RWPE1 (cell line): ENCODE measurements around the gene TCF7L1.
A peak's percentile ranks its signal among the peaks of the same experiment; 100 is the strongest.

Source experiments
- CTCF ChIA-PET: fragments of 350-600 bp; sonication (Branson Sonifier 250); formaldehyde crosslinking; extraction: SDS; loops from one replicate; lab custom pipeline; 2021; lab: Yijun Ruan, JAX
- POLR2A ChIA-PET: fragments of 400-600 bp; formaldehyde crosslinking; extraction: SDS; loops from one replicate; lab custom pipeline; 2020; ENCODE audit warnings: antibody characterized with exemption; ENCODE audit not compliant: low non-redundant PET; lab: Yijun Ruan, JAX
- DNase-seq: peaks from one replicate; pipeline ENCODE4 v3.0.0; 2012; ENCODE audit warnings: low spot score
- H3K27ac ChIP-seq: fragments of 450-650 bp; 2 replicates; pipeline ENCODE4 v1.5.1; 2017
- TF ChIP-seq, protein P1 (sequence below): fragments of 450-650 bp; conservative IDR thresholded peaks from 2 replicates; pipeline ENCODE4 v1.5.1; 2017; ENCODE audit warnings: low read depth, mild to moderate bottlenecking

TCF7L1 gene

DNA sequence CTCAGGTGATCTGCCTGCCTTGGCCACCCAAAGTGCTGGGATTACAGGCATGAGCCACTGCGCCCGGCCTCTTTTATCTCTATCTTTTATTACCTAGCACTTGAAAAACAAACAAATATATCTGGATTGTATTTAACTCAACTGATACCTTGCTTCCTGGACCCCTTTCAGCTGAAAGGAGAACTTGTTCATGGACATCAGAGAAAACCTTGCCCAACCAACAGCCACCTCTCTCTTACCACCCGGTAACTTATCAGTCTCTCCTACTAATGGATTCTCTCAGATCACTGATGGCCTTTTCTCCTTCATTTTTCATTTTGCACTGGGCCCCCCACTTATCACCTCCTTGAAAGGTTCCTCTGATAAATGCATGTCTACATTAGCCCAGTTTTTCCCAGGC lies 214.4 kb downstream of the TCF7L1 start:
- TF ChIP-seq, protein P1, sequence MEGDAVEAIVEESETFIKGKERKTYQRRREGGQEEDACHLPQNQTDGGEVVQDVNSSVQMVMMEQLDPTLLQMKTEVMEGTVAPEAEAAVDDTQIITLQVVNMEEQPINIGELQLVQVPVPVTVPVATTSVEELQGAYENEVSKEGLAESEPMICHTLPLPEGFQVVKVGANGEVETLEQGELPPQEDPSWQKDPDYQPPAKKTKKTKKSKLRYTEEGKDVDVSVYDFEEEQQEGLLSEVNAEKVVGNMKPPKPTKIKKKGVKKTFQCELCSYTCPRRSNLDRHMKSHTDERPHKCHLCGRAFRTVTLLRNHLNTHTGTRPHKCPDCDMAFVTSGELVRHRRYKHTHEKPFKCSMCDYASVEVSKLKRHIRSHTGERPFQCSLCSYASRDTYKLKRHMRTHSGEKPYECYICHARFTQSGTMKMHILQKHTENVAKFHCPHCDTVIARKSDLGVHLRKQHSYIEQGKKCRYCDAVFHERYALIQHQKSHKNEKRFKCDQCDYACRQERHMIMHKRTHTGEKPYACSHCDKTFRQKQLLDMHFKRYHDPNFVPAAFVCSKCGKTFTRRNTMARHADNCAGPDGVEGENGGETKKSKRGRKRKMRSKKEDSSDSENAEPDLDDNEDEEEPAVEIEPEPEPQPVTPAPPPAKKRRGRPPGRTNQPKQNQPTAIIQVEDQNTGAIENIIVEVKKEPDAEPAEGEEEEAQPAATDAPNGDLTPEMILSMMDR = no peak
- no peak for DNase-seq
- H3K27ac ChIP-seq = no peak overlapping the region
- CTCF ChIA-PET = no interaction called here
- POLR2A ChIA-PET = interaction anchor here (1.2 kb wide), 1 partner anchor 20 kb away, joined by 4 read pairs; the partner anchor contains the start of gene TGOLN2

DNA sequence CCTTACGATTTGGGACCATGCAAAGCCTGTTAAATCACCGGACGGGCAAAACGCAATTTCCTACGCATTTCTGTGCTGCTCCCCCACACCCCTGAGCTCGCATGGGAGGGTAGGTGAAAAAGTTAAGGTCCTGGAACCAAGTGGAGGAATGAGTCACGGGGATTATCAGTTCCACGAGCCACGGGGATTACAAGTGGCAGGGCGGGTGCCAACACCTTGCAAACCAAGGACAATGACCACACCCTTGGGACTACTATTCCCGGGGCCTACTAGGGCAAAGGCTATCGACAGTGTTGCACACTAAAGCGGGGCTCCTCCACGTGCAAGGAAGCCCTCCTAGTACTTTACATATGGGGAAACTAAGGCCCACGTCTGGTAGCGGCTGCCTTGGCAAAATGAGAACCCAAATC lies 220.7 kb downstream of the TCF7L1 start:
- CTCF ChIA-PET = interaction anchor here (0.8 to 1.0 kb wide), 3 partner anchors 22 to 198 kb away, joined by 3 to 4 read pairs (median 3); no protein-coding TSS in a partner anchor

DNA sequence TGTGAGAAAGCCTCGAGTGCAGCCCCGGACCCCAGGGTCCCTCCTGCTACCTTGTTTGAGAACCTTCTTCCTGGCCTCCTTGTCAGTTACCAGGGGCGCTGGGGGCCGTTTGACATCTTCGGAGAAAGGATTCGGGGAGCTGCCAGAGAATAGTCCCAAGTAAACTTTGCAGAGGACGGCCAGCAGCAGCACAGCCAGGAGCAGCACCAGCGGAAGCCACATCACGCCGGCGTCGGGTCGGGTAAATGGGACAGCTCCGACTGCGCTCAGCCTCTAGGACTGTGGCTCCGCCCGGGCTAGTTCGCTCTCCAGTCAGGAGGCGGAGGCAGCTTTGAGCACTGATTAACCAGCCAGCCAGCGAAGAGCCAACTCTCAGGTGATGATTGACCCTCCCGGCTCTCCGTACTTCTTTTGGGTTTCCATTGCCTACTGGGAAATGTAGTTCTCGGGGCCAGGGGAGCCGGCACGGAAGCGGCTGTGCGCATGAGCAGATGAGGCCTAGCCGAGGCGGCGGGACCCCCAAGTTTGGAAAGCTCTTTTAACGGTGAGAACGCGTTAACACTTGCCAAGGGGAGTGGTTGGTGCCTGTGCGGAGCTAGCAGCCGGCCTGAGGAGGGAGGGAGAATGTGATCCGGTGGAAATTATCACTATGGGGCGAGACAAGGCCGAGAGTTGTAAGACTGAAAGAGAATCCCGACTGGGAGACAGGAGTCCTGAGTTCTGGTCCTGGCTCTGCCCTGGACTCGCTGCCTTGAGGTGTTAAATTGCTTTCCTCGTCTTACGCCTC lies 221.3 kb downstream of the TCF7L1 start, which contains the start of the genes ELMOD3 and RETSAT:
ELMOD3 (plus strand) TSS at position 484 of the 787 bp plus-strand sequence. CDS start 2,430 bp downstream, outside the sequence.
RETSAT (minus strand) TSS at position 243 of the 787 bp plus-strand sequence; CDS start at position 222, 21 bp downstream.
- ChIA-PET CTCF (interaction anchor here (0.6 to 1.0 kb wide), 4 partner anchors 22 to 382 kb away, joined by 3 to 4 read pairs (median 4); no protein-coding TSS in a partner anchor), POLR2A (interaction anchor here (0.5 to 1.2 kb wide), 7 partner anchors 11 to 256 kb away, joined by 3 to 6 read pairs (median 4); no protein-coding TSS in a partner anchor)
- DNase-seq = peak; percentile 97
- H3K27ac ChIP-seq = peak within 1 kb of the TSS; percentile 97
- TF ChIP-seq, protein P1 = no peak

More for the DNA sequence above, 220.7 kb downstream of the TCF7L1 start:
- DNase-seq = peak; percentile 41
- TF ChIP-seq, protein P1 = no peak
- POLR2A ChIA-PET = interaction anchor here (0.5 to 1.2 kb wide), 4 partner anchors 17 to 256 kb away, joined by 3 to 6 read pairs (median 4); no protein-coding TSS in a partner anchor
- H3K27ac ChIP-seq = peak overlapping the region; percentile 97

DNA sequence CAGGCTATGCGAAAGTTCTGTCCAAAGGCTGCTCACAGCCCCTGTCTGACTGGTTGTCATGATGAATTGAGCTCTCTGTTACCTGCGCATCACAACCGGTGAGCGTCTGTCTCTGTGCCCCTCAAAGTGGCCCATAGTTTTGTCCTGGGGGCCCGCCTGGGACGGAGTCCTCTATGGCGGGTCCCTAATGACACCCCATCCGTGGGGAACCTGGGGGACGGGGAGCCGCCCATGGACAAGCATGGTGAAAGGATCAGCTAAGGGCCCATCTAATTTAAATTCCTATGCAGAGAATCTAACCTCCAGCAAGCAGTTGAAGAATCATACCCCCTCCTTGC lies 221.8 kb downstream of the TCF7L1 start:
- H3K27ac ChIP-seq = peak overlapping the region; percentile 97
- TF ChIP-seq, protein P1 = no peak
- DNase-seq = peak; percentile 27
- CTCF ChIA-PET = interaction anchor here (0.6 kb wide), 1 partner anchor 383 kb away, joined by 4 read pairs; no protein-coding TSS in a partner anchor
- POLR2A ChIA-PET = interaction anchor here (0.5 to 1.2 kb wide), 5 partner anchors 10 to 255 kb away, joined by 3 to 4 read pairs (median 4); no protein-coding TSS in a partner anchor

DNA sequence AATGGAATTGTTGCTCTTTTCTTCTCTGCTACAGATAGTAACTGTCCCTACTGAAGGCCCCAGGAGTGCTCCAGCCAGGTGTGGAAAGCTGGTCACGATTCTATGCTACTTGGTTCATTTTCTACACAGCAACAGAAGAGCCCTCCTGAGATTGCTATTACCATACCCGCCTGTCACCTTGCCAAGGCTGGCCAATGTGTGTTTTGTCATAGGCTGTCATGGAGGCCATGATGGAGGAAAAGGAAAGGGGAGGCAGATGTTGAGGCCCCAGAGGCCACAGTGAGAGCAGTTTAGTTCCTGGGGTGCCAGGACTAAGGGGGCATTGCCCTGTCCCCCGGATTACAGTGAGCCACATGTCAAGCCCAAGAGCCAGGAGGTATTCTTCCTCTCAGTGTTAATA lies 222.3 kb downstream of the TCF7L1 start:
- DNase-seq = no peak
- CTCF ChIA-PET = no interaction called here
- peak overlapping the region; percentile 97 for H3K27ac ChIP-seq
- TF ChIP-seq, protein P1 = no peak
- POLR2A ChIA-PET = interaction anchor here (1.2 kb wide), 1 partner anchor 10 kb away, joined by 4 read pairs; no protein-coding TSS in a partner anchor

DNA sequence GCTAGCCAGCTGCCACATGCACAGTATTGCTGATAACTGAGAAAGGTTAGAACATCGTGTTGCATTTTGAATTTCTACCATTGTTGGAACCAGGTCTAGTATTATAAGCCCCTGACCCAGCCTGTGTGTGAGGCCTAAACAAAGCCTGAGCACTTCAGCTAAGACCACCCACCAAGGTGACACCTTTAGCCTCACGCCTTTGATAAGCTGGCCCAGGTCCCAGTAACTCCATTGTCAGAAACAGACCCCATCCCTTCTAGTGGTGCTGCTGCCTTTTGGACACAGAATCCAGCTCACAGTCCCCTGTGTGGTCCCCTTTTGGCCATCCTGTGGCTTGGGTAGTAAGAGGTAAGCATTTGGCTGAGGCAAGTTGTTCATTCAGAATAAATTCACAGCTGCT lies 223.0 kb downstream of the TCF7L1 start:
- TF ChIP-seq, protein P1 = no peak
- DNase-seq = no peak
- ChIA-PET POLR2A (no interaction called here), CTCF (interaction anchor here (0.5 kb wide), 1 partner anchor 45 kb away, joined by 4 read pairs; no protein-coding TSS in a partner anchor)
- peak overlapping the region; percentile 22 for H3K27ac ChIP-seq
